Muscle of leg (tissue), 11 donors: Measurements from ENCODE around the gene ADGRD1. TPM values are rescaled to one million over a fixed set of nuclear protein-coding genes. Genes with fewer than 3 reads are reported as not detected.

Experiments used
- DNase-seq: peaks from one replicate; pipeline ENCODE4 v3.0.0; 2013
- H3K27ac ChIP-seq: one replicate; pipeline ENCODE4 v1.5.1; 2013; ENCODE audit warnings: mild to moderate bottlenecking, low read length, control low read depth
- H3K27me3 ChIP-seq: one replicate; pipeline ENCODE4 v1.6.1; 2013; ENCODE audit warnings: low read length; ENCODE audit not compliant: control insufficient read depth, insufficient read depth
- H3K36me3 ChIP-seq: one replicate; pipeline ENCODE4 v1.6.1; 2013; ENCODE audit warnings: low read length; ENCODE audit not compliant: control insufficient read depth, insufficient read depth
- H3K4me1 ChIP-seq: one replicate; pipeline ENCODE4 v1.6.1; 2013; ENCODE audit warnings: low read length; ENCODE audit not compliant: control insufficient read depth, insufficient read depth
- H3K4me3 ChIP-seq: one replicate; pipeline ENCODE4 v1.5.1; 2013; ENCODE audit warnings: low read length, control low read depth
- H3K9me3 ChIP-seq: replicated peaks from 2 replicates; pipeline ENCODE4 v1.6.1; 2013; ENCODE audit warnings: low read depth, low read length; ENCODE audit not compliant: control insufficient read depth
- whole genome bisulfite sequencing: methylation state at CpG from one replicate; pipeline ENCODE4 v1.1.5; 2013; ENCODE audit warnings: missing lambda C conversion rate; ENCODE audit not compliant: insufficient coverage; 5-methylcytosine and 5-hydroxymethylcytosine counted together
- polyA plus RNA-seq, 8 donors: library from polyadenylated mRNA; unstranded; fragments of 120-200 nt; gene quantifications; one replicate each; pipeline versions ENCODE4 v1.2.1 to v1.2.3, GENCODE V29; 2013; ENCODE audit warnings: inconsistent platforms in 1 of 8, low replicate concordance in 1 of 8; ENCODE audit not compliant: insufficient read length in 8 of 8, insufficient read depth in 1 of 8
- total RNA-seq: library from RNA; stranded (reverse); fragments of 120-200 nt; gene quantifications from one replicate; pipeline ENCODE4 v1.2.4, GENCODE V29; 2013

The ADGRD1 gene
- total and polyA plus RNA-seq, 9 donors: 4.9 to 14.7 (median 10.6) TPM

DNA sequence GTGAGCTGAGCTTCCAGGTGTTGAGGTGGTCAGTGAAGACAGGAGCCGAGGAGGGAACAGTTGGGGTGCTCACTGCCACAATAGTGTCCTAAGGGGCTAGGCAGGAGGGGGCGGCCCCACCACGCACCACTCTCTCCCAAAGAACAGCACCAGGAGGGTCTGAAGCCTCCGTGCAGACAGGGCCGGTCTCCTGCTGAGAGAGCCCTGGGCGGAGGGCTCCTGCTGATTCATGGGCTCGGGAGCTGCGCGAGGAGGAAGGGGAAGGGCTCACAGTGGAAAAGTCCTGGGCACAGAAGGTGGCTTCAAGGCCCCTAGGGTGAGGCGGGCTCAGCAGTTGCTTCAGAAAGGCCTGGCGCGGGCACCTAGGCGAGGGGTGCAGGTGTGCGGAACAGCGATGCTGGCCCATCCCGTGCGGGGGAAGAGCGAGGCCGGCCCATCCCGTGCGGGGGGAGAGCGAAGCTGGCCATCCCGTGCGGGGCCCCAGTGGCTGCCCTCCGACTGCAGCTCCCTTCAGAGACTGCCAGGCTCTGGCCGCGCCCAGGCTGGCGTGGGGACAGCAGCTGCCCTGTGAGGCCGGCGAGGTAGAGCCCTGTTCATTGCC, 176.7 kb downstream of the ADGRD1 start:
- peaks cover 3% of the 10 kb centered on the region for H3K27me3 ChIP-seq
- H3K4me3 ChIP-seq: no peak overlapping the region
- H3K27ac ChIP-seq: no peak overlapping the region
- no peak for DNase-seq
- H3K9me3 ChIP-seq: no peaks in the 10 kb centered on the region
- H3K4me1 ChIP-seq: peaks cover 5% of the 10 kb centered on the region
- 81% methylated on average over 29 of the region's 30 CpGs for WGBS
- no peaks in the 10 kb centered on the region for H3K36me3 ChIP-seq

DNA sequence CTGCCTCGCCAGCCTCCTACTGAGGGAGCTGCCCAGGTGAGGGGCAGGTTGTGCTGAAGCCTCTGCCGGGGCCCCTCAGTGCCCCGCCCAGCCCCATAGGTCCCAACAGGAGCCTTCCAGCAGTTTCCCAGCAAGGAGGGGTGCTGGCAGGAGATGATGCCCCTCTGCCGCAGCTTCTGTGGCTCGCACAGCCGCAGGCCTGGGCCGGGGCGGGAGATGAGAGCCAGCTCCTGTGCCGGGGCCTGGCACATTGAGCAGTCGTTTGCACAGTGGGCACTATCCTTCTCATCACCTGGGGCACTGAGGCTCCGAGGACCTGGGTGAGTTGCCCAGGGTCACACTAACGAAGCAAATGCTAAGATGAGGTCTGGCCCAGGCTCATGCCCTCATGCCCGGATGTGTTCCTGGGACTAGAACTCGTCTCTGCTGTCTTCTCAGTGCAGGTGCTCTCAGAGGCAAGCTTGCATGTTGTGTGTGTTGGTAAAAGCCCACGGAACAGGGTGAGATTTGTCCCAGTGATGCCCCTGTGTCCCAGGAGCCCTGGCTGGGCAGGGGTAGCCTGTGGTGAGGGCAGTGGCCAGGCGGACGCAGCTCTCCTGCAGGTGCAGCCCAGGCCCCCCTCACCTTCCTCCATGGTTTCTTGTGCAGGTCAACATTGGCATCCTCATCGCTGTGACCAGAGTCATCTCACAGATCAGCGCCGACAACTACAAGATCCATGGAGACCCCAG, 177.5 kb downstream of the ADGRD1 start:
- Histone ChIP-seq H3K27ac (no peak overlapping the region), H3K4me1 (peaks cover 5% of the 10 kb centered on the region), H3K36me3 (no peaks in the 10 kb centered on the region), H3K4me3 (no peak overlapping the region), H3K9me3 (no peaks in the 10 kb centered on the region), H3K27me3 (peaks cover 3% of the 10 kb centered on the region)
- 94% methylated on average over 15 of the region's 20 CpGs for WGBS
- DNase-seq: no peak

DNA sequence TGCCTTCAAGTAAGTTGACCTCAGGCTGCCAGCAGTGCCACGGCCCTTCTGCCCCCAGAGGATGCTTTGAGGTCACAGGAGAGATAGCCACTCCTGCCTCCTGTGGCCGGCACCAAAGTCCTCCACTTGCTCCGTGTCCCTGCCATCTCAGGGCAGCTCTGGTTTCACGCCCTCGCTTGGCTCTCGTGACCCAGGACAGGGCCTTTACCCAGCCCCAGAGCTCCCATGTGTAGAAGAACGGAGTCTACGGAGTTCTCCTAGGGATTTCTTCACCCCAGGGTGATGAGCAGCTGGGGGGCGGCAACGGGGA, 178.1 kb downstream of the ADGRD1 start:
- Histone ChIP-seq H3K36me3 (no peaks in the 10 kb centered on the region), H3K4me3 (no peak overlapping the region), H3K27ac (no peak overlapping the region), H3K27me3 (peaks cover 3% of the 10 kb centered on the region), H3K4me1 (peaks cover 5% of the 10 kb centered on the region), H3K9me3 (no peaks in the 10 kb centered on the region)
- DNase-seq: no peak
- WGBS: 34% methylated on average over 5 of the region's 10 CpGs

DNA sequence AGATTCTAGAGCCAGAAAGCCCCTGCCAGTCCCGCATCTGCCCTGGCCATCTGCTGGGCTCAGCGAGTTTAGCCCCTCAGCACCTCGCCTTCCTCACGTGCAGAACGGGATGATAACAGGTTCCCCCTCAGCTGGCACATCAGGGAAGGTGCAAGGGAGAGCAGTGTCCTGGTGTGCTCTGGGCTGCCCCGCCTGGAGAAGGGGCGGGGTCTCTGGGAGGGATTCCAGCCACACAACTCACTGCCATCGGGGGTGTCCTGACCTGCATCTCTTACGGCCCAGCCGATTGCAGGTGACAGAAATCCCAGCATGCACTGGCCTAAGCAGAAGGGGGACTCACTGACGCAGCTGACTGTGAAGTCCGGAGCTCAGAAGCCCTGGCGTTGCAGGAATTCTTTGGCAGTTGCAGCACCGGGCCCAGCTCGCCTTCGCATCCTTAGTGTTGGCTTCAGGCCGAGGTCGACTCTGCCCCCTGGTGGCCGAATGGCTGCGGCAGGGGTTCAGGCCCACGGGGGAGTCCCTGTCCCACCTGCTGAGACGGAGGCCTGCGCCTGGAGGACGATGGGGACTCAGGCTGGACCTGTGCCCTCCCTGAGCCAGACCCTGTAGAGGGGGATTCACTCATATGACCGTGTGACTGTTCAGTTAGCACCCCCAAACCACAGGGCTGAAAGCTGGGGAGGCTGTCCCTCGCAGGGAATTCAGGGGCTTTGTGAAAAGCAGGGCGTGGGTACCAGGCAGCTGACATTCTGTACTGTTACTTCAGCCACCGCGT, 178.6 kb downstream of the ADGRD1 start:
- 9% methylated on average over 17 of the region's 29 CpGs for WGBS
- peaks cover 5% of the 10 kb centered on the region for H3K4me1 ChIP-seq
- no peaks in the 10 kb centered on the region for H3K36me3 ChIP-seq
- peaks cover 3% of the 10 kb centered on the region for H3K27me3 ChIP-seq
- DNase-seq: peak; percentile 86
- no peaks in the 10 kb centered on the region for H3K9me3 ChIP-seq
- H3K27ac ChIP-seq: no peak overlapping the region
- no peak overlapping the region for H3K4me3 ChIP-seq

DNA sequence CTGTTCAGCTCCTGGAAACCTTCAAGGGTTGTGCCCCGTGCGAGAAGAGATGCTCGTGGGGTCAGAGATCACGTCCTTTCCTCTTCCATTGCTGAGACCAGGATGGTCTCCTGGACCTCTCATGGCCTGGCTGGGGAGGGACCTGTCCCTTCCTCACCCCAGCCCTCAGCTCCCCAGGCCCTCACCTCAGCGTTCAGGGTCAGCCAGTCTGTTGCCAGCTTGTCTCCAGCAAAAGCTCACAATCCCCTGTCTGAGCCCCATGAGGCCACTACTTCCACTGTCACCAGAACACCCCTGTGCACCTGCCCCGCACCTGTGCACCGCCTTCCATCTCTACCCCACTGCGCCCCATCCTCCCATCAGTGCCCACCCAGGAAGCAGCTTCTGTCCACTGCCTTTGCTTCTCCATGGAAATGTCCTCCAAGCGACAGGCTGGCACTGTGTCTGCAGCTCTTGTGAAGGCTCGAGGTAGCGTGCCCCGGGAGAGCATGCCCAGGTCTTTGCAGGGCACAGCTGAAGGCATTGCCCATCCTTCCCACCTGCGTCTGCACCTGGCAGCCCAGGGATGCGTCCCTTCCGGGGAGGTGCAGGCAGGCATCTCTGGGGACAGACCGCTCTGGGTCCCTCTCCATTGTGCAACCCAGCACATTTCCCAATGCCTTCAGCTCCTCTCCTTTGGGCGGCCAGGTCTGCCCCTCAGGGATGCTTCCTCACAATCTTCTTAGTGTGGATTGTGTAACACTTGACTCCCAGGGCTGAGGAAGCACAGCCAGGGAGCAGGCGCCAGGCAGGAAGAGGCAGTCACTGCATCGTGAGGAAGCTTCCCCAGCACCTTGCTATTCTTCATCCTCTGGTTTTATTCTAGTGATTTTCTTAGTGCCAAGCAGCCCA, 179.6 kb downstream of the ADGRD1 start:
- H3K4me3 ChIP-seq: no peak overlapping the region
- WGBS: 71% methylated on average over 15 of the region's 19 CpGs
- no peak for DNase-seq

DNA sequence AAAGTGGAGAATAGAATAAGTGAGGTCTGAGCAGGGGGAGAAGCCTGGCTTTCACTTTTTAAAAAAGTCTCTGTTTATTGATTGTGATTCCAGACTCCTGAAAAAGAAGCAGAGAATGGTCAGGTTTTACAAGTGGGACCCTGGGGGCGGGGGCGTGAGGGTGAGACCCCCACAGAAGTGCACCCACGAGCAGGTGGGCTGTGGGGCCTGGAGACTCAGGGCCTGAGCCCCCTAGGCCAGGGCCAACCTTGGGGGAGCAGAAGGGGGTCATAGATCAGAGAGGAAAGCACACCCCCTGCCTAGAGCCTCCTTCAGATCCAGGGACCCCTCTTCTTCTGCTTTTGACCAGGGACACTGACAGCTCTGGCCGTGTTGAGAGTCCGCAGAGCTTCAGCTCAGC, 180.3 kb downstream of the ADGRD1 start:
- WGBS: 80% methylated on average over 2 of the region's 5 CpGs
- DNase-seq: no peak
- Histone ChIP-seq H3K9me3 (no peaks in the 10 kb centered on the region), H3K36me3 (no peaks in the 10 kb centered on the region), H3K4me1 (peaks cover 13% of the 10 kb centered on the region), H3K27ac (no peak overlapping the region), H3K27me3 (peaks cover 3% of the 10 kb centered on the region), H3K4me3 (no peak overlapping the region)

More for the DNA sequence above, 179.6 kb downstream of the ADGRD1 start:
- no peaks in the 10 kb centered on the region for H3K9me3 ChIP-seq
- H3K27ac ChIP-seq: no peak overlapping the region
- peaks cover 3% of the 10 kb centered on the region for H3K27me3 ChIP-seq
- peaks cover 13% of the 10 kb centered on the region for H3K4me1 ChIP-seq
- H3K36me3 ChIP-seq: no peaks in the 10 kb centered on the region

DNA sequence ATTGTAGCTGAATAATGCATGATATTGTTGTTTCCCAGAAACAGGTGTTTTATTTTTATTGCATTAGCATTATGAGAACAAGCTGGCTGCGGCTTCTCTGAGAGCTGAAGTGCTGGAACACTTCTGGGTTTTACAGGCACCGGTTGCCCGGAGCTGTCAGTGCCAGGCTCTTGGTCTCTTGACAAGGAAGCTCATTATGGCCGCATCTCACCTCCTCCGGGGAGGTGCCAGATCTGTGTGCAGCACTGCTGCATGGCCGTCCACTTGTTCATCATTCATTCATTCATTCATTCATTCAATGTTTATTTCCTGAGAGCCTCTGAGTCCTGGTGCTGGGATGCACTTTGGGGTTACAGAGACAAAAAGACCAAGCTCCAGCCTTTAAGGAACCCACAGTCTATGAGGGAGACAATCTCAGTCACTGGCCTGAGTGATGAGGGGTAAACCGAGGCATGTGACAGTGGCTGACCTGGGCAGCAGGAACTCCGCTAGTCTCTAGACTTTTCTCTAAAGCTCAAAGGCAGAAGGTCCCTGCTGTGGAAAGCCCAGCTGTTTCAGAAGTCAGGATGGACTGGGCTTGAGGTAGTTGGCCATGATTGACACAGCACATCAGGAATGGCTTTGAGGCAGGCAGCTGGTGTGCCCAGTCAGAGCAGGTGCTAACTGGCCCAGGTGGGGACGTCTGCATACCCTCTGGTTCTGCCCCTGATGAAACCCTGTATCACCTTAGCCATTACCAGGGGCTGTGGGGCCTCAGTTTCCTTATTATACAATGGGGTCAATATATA, 181.0 kb downstream of the ADGRD1 start:
- Histone ChIP-seq H3K4me3 (no peak overlapping the region), H3K27ac (no peak overlapping the region), H3K36me3 (no peaks in the 10 kb centered on the region), H3K9me3 (no peaks in the 10 kb centered on the region), H3K4me1 (peaks cover 13% of the 10 kb centered on the region), H3K27me3 (peaks cover 3% of the 10 kb centered on the region)
- no peak for DNase-seq
- WGBS: 62% methylated on average over 7 of the region's 9 CpGs

DNA sequence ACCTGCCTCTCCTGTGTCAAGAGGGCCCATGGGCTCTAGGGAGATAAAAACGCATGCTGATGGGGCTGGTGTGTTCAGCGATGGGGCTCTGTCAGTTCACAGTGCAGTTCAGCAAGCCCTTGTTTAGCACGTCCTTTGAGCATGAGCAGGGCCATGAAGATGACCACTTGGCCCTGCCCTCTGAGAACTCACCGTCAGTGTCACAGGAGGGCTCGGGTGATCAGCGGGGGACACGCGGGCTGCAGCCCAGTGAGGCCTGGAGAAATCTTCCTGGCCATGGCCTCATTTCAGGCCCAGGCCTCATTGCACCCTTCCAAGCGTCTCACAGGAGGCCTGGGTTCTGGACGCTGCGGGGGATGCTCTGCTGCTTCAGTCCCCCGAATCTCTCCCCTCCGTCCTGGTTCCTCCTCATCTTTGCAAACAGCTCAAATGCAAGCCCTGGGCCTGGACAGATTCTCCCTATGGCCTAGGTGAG, 181.6 kb downstream of the ADGRD1 start:
- Histone ChIP-seq H3K27me3 (peaks cover 3% of the 10 kb centered on the region), H3K36me3 (no peaks in the 10 kb centered on the region), H3K4me3 (no peak overlapping the region), H3K9me3 (no peaks in the 10 kb centered on the region), H3K4me1 (peaks cover 13% of the 10 kb centered on the region), H3K27ac (no peak overlapping the region)
- no peak for DNase-seq
- WGBS: 85% methylated on average over 13 of the region's 13 CpGs

DNA sequence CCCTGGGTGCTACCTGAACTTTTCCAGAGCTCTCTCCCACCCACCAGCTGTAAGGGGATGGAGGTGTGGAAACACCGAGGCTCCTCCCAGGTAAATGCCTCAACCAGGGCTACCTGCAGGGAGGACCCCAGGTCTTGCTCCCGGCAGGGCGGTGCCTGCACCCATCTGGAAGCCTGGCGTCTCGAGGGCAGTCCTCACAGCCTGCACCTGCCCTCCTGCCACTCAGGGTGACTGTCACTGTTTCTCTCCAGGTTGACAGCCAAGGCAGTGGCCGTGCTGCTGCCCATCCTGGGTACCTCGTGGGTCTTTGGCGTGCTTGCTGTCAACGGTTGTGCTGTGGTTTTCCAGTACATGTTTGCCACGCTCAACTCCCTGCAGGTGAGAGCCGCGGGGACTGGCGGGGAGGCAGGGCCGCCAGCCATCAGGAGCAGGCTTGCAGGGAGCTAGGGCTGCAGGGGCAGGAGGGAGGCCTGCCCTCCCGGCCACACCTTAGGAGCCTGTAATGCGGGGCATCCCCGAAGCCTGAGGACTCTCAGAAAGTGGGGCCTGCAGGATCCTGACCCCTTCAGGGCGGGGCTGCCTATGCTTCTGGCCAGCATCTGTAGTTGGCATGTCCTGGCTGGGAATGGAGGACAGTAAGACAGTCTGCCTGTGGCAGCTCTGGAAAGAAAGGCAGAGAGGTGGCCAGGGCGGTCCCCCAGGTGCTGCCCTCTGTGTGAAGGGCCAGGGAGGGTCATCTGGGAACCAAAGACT, 182.3 kb downstream of the ADGRD1 start:
- no peak for DNase-seq
- no peaks in the 10 kb centered on the region for H3K36me3 ChIP-seq

More for the DNA sequence above, 182.3 kb downstream of the ADGRD1 start:
- no peaks in the 10 kb centered on the region for H3K9me3 ChIP-seq
- H3K27ac ChIP-seq: no peak overlapping the region
- H3K4me3 ChIP-seq: no peak overlapping the region
- peaks cover 3% of the 10 kb centered on the region for H3K27me3 ChIP-seq
- peaks cover 13% of the 10 kb centered on the region for H3K4me1 ChIP-seq
- WGBS: 90% methylated on average over 16 of the region's 19 CpGs
